ENCODE results near the gene RPAIN.

The RPAIN gene

DNA sequence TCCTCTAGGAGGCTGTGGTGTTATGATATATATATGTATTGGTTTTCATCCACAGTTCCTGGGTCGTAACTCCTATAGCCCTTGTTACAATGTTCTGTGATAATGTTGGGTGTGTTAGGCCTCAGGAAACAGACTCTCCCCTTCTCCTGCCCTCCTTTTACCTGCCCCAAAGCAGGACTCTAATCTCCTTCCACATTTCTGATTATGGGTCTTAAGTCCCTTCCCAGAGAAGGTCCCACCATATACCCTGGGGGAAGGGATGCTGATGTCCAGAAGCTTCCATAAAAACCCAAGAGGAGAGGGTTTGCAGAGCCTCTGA lies 19.4 kb downstream of the RPAIN start:
- Histone ChIP-seq H3K9me3 (ENCODE audit: control insufficient read depth in 2 of 2, low read length in 2 of 2) (no peaks in the 10 kb centered on the region), H3K4me1 (ENCODE audit: control insufficient read depth in 2 of 2, insufficient read depth in 2 of 2, low read length in 2 of 2) (peaks cover 9 to 14% of the 10 kb centered on the region in 2 donors), H3K4me3 (ENCODE audit: low read length in 2 of 2) (peak overlapping the region; percentile 76 to 92), H3K27me3 (ENCODE audit: control insufficient read depth in 2 of 2, insufficient read depth in 2 of 2, low read length in 2 of 2) (no peaks in the 10 kb centered on the region), H3K36me3 (ENCODE audit: control insufficient read depth in 2 of 2, insufficient read depth in 2 of 2, low read length in 2 of 2) (peaks cover 20 to 37% of the 10 kb centered on the region in 2 donors), H3K27ac (ENCODE audit: low read depth in 2 of 2, low read length in 2 of 2) (peak overlapping the region; percentile 60 to 82), H3K9ac (ENCODE audit: low read depth in 1 of 2, low read length in 2 of 2) (peak overlapping the region; percentile 68 to 84)

GRCh38 chr17:5443728-5444127 lies 23.7 kb downstream of the RPAIN start:
- Histone ChIP-seq H3K4me3 (ENCODE audit: low read length in 2 of 2) (no peak overlapping the region), H3K27me3 (ENCODE audit: control insufficient read depth in 2 of 2, insufficient read depth in 2 of 2, low read length in 2 of 2) (no peaks in the 10 kb centered on the region), H3K4me1 (ENCODE audit: control insufficient read depth in 2 of 2, insufficient read depth in 2 of 2, low read length in 2 of 2) (peaks cover 6% of the 10 kb centered on the region in 2 donors), H3K27ac (ENCODE audit: low read depth in 2 of 2, low read length in 2 of 2) (no peak overlapping the region), H3K36me3 (ENCODE audit: control insufficient read depth in 2 of 2, insufficient read depth in 2 of 2, low read length in 2 of 2) (peaks cover 26 to 45% of the 10 kb centered on the region in 2 donors), H3K9ac (ENCODE audit: low read depth in 1 of 2, low read length in 2 of 2) (no peak overlapping the region), H3K9me3 (ENCODE audit: control insufficient read depth in 2 of 2, low read length in 2 of 2) (no peaks in the 10 kb centered on the region)

DNA sequence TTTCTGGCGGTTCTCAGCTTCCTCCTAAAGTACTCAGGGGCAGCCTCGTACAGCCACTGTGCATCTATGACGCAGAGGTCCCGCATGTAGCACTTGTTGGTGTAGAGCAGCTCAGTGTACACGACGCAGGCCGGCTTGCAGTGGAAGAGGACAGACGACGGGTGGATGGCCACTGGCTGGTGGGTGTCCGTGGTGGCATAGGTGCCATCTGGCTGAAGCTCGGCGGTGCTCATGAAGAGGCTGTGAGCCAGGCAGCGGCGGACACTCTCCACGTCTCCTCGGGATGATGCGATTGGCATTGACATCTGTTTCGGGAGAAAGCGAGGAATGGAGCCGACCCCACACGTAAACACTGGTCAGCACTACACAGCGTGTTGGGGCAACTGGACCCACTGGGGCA lies 24.2 kb downstream of the RPAIN start:
- Histone ChIP-seq H3K27ac (ENCODE audit: low read depth in 2 of 2, low read length in 2 of 2) (no peak overlapping the region), H3K9ac (ENCODE audit: low read depth in 1 of 2, low read length in 2 of 2) (no peak overlapping the region), H3K4me3 (ENCODE audit: low read length in 2 of 2) (no peak overlapping the region), H3K9me3 (ENCODE audit: control insufficient read depth in 2 of 2, low read length in 2 of 2) (no peaks in the 10 kb centered on the region), H3K4me1 (ENCODE audit: control insufficient read depth in 2 of 2, insufficient read depth in 2 of 2, low read length in 2 of 2) (peaks cover 5 to 6% of the 10 kb centered on the region in 2 donors), H3K36me3 (ENCODE audit: control insufficient read depth in 2 of 2, insufficient read depth in 2 of 2, low read length in 2 of 2) (peaks cover 27 to 49% of the 10 kb centered on the region in 2 donors), H3K27me3 (ENCODE audit: control insufficient read depth in 2 of 2, insufficient read depth in 2 of 2, low read length in 2 of 2) (no peaks in the 10 kb centered on the region)

- Histone ChIP-seq H3K4me1 (ENCODE audit: control insufficient read depth in 2 of 2, insufficient read depth in 2 of 2, low read length in 2 of 2) (no peaks in the 10 kb centered on the region), H3K36me3 (ENCODE audit: control insufficient read depth in 2 of 2, insufficient read depth in 2 of 2, low read length in 2 of 2) (peaks cover 46 to 59% of the 10 kb centered on the region in 2 donors), H3K27me3 (ENCODE audit: control insufficient read depth in 2 of 2, insufficient read depth in 2 of 2, low read length in 2 of 2) (no peaks in the 10 kb centered on the region), H3K9ac (ENCODE audit: low read depth in 1 of 2, low read length in 2 of 2) (no peak overlapping the region), H3K27ac (ENCODE audit: low read depth in 2 of 2, low read length in 2 of 2) (no peak overlapping the region), H3K4me3 (ENCODE audit: low read length in 2 of 2) (no peak overlapping the region), H3K9me3 (ENCODE audit: control insufficient read depth in 2 of 2, low read length in 2 of 2) (no peaks in the 10 kb centered on the region)
Observed at GRCh38 chr17:5446786-5447185, 26.8 kb downstream of the RPAIN start.

GRCh38 chr17:5464717-5465507 lies 44.9 kb downstream of the RPAIN start:
- Histone ChIP-seq H3K36me3 (ENCODE audit: control insufficient read depth in 2 of 2, insufficient read depth in 2 of 2, low read length in 2 of 2) (peaks cover 7 to 9% of the 10 kb centered on the region in 2 donors), H3K27ac (ENCODE audit: low read depth in 2 of 2, low read length in 2 of 2) (no peak overlapping the region), H3K9ac (ENCODE audit: low read depth in 1 of 2, low read length in 2 of 2) (no peak overlapping the region), H3K4me1 (ENCODE audit: control insufficient read depth in 2 of 2, insufficient read depth in 2 of 2, low read length in 2 of 2) (peaks cover 7 to 10% of the 10 kb centered on the region in 2 donors), H3K4me3 (ENCODE audit: low read length in 2 of 2) (no peak overlapping the region), H3K27me3 (ENCODE audit: control insufficient read depth in 2 of 2, insufficient read depth in 2 of 2, low read length in 2 of 2) (no peaks in the 10 kb centered on the region), H3K9me3 (ENCODE audit: control insufficient read depth in 2 of 2, low read length in 2 of 2) (no peaks in the 10 kb centered on the region)

DNA sequence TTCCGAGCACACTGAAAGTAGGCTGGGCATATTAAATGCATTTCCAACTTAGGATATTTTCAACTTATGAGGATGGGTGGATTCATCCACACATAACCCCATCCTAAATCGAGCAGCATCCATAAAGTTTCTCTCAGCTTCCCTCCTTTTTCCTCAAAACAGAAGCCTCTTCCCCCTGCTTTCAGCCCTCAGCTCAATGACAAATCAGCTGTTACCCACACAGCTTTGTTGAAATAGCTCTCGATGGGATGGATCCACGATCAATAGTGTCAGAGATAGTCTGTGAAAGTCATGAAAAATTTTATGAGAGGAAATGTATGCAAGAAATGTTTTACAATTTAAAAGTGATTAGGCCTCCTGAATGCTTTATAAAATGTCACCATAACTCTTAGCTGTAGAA lies 46.3 kb downstream of the RPAIN start:
- H3K9me3 ChIP-seq (ENCODE audit: control insufficient read depth in 2 of 2, low read length in 2 of 2) = no peaks in the 10 kb centered on the region
- H3K36me3 ChIP-seq (ENCODE audit: control insufficient read depth in 2 of 2, insufficient read depth in 2 of 2, low read length in 2 of 2) = peaks cover 2 to 5% of the 10 kb centered on the region in 2 donors
- H3K4me1 ChIP-seq (ENCODE audit: control insufficient read depth in 2 of 2, insufficient read depth in 2 of 2, low read length in 2 of 2) = peaks cover 7 to 10% of the 10 kb centered on the region in 2 donors
- no peak overlapping the region for H3K27ac ChIP-seq (ENCODE audit: low read depth in 2 of 2, low read length in 2 of 2)
- no peak overlapping the region for H3K9ac ChIP-seq (ENCODE audit: low read depth in 1 of 2, low read length in 2 of 2)
- H3K27me3 ChIP-seq (ENCODE audit: control insufficient read depth in 2 of 2, insufficient read depth in 2 of 2, low read length in 2 of 2) = no peaks in the 10 kb centered on the region
- no peak overlapping the region for H3K4me3 ChIP-seq (ENCODE audit: low read length in 2 of 2)

DNA sequence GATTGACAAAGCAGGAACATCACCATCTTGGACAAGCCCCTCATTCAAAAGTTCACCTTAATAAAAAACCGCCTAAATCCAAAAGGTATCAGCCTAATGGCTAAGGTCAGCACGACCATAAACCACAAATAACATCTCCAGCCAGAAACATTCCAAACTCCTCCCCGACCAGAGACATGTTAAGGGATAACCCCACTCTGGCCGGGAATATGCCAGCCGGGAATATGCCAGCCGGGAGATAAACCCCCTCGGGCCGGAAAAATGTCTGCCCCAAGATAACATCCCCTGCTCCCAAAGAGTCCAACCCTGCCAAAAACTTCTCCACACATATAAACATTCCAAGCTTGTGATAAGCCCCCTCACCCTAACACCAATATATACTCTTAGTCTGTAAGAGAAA lies 47.4 kb downstream of the RPAIN start:
- no peaks in the 10 kb centered on the region for H3K9me3 ChIP-seq (ENCODE audit: control insufficient read depth in 2 of 2, low read length in 2 of 2)
- H3K36me3 ChIP-seq (ENCODE audit: control insufficient read depth in 2 of 2, insufficient read depth in 2 of 2, low read length in 2 of 2) = peaks cover 5 to 7% of the 10 kb centered on the region in 2 donors
- peaks cover 7 to 10% of the 10 kb centered on the region in 2 donors for H3K4me1 ChIP-seq (ENCODE audit: control insufficient read depth in 2 of 2, insufficient read depth in 2 of 2, low read length in 2 of 2)
- no peaks in the 10 kb centered on the region for H3K27me3 ChIP-seq (ENCODE audit: control insufficient read depth in 2 of 2, insufficient read depth in 2 of 2, low read length in 2 of 2)
- peak overlapping the region; percentile 87 to 91 for H3K4me3 ChIP-seq (ENCODE audit: low read length in 2 of 2)
- no peak overlapping the region for H3K27ac ChIP-seq (ENCODE audit: low read depth in 2 of 2, low read length in 2 of 2)
- H3K9ac ChIP-seq (ENCODE audit: low read depth in 1 of 2, low read length in 2 of 2) = peak overlapping the region in 1 of 2 donors; percentile 84

GRCh38 chr17:5468075-5468473 lies 48.1 kb downstream of the RPAIN start:
- peak overlapping the region; percentile 87 to 91 for H3K4me3 ChIP-seq (ENCODE audit: low read length in 2 of 2)
- H3K36me3 ChIP-seq (ENCODE audit: control insufficient read depth in 2 of 2, insufficient read depth in 2 of 2, low read length in 2 of 2) = peaks cover 6 to 10% of the 10 kb centered on the region in 2 donors
- peak overlapping the region; percentile 69 to 84 for H3K9ac ChIP-seq (ENCODE audit: low read depth in 1 of 2, low read length in 2 of 2)
- peaks cover 7 to 10% of the 10 kb centered on the region in 2 donors for H3K4me1 ChIP-seq (ENCODE audit: control insufficient read depth in 2 of 2, insufficient read depth in 2 of 2, low read length in 2 of 2)
- H3K27ac ChIP-seq (ENCODE audit: low read depth in 2 of 2, low read length in 2 of 2) = no peak overlapping the region
- H3K9me3 ChIP-seq (ENCODE audit: control insufficient read depth in 2 of 2, low read length in 2 of 2) = no peaks in the 10 kb centered on the region
- no peaks in the 10 kb centered on the region for H3K27me3 ChIP-seq (ENCODE audit: control insufficient read depth in 2 of 2, insufficient read depth in 2 of 2, low read length in 2 of 2)

DNA sequence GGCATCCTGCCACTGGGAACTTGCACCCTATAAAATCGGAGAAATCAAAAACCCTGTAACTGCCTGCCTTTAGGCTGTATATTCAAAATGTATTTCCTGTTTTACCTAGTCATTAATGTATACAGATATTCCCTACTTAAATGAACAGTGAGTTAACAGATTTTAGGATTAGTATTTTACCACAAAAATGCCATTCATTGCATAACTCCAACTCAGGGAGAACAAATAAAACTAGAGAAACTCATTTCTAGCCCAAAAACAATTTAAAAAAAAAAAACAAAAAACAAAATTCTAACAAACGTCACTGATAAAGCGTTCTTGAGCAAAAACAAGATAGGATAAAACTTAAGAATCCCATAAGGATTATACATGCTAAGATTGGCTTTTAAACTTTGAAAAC lies 52.5 kb downstream of the RPAIN start:
- no peaks in the 10 kb centered on the region for H3K27me3 ChIP-seq (ENCODE audit: control insufficient read depth in 2 of 2, insufficient read depth in 2 of 2, low read length in 2 of 2)
- H3K27ac ChIP-seq (ENCODE audit: low read depth in 2 of 2, low read length in 2 of 2) = no peak overlapping the region
- peaks cover 2 to 5% of the 10 kb centered on the region in 2 donors for H3K4me1 ChIP-seq (ENCODE audit: control insufficient read depth in 2 of 2, insufficient read depth in 2 of 2, low read length in 2 of 2)
- no peak overlapping the region for H3K9ac ChIP-seq (ENCODE audit: low read depth in 1 of 2, low read length in 2 of 2)
- peaks cover 33 to 34% of the 10 kb centered on the region in 2 donors for H3K36me3 ChIP-seq (ENCODE audit: control insufficient read depth in 2 of 2, insufficient read depth in 2 of 2, low read length in 2 of 2)
- H3K9me3 ChIP-seq (ENCODE audit: control insufficient read depth in 2 of 2, low read length in 2 of 2) = no peaks in the 10 kb centered on the region
- no peak overlapping the region for H3K4me3 ChIP-seq (ENCODE audit: low read length in 2 of 2)

- H3K4me1 ChIP-seq (ENCODE audit: control insufficient read depth in 2 of 2, insufficient read depth in 2 of 2, low read length in 2 of 2) = no peaks in the 10 kb centered on the region
- H3K4me3 ChIP-seq (ENCODE audit: low read length in 2 of 2) = no peak overlapping the region
- H3K36me3 ChIP-seq (ENCODE audit: control insufficient read depth in 2 of 2, insufficient read depth in 2 of 2, low read length in 2 of 2) = peaks cover 46 to 48% of the 10 kb centered on the region in 2 donors
- no peak overlapping the region for H3K27ac ChIP-seq (ENCODE audit: low read depth in 2 of 2, low read length in 2 of 2)
- H3K9me3 ChIP-seq (ENCODE audit: control insufficient read depth in 2 of 2, low read length in 2 of 2) = no peaks in the 10 kb centered on the region
- H3K9ac ChIP-seq (ENCODE audit: low read depth in 1 of 2, low read length in 2 of 2) = no peak overlapping the region
- H3K27me3 ChIP-seq (ENCODE audit: control insufficient read depth in 2 of 2, insufficient read depth in 2 of 2, low read length in 2 of 2) = no peaks in the 10 kb centered on the region
Observed at GRCh38 chr17:5473906-5474305, 53.9 kb downstream of the RPAIN start.

All from mucosa of rectum (tissue), 2 donors.